Body of pancreas (tissue), 4 donors: Measurements from ENCODE around the gene C5AR1.

Experiments used
- CTCF ChIP-seq, 7 experiments: fragments of 450-650 bp in 4 of 7; fragments of 200-600 bp in 3 of 7; sonication (generic) in 3 of 7; IDR thresholded peaks; one replicate each; pipeline ENCODE4 v1.5.1; 2016 to 2019; ENCODE audit warnings: antibody characterized with exemption in 7 of 7
- POLR2A ChIP-seq, 3 donors: fragments of 450-650 bp; IDR thresholded peaks; one replicate each; pipeline ENCODE4 v1.6.1; 2016; ENCODE audit warnings: antibody characterized with exemption in 3 of 3, mild to moderate bottlenecking in 2 of 3

DNA sequence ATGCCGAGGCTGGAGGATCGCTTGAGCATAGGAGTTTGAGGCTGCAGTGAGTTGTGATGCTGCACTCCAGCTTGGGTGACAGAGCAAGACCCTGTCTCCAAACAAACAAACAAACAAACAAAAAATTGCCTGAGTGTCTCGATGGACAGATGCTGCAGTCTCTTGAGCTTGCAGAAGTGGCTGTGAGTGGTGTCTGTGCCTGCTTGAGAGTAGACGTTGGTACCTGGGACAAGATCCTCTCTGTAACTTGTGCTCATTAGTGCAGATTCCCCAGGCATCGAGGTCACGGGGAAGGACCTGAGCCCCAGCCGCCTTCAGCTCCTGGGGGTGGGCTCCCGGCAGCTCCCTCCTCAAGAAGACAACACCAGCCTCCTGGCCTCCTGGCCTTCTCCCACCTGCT, 13.7 kb downstream of the C5AR1 start:
- TF ChIP-seq CTCF (IDR thresholded peaks at IDR 0.05) (no peak), POLR2A (IDR thresholded peaks at IDR 0.05) (no peak)
